D341Med (cell line): Measurements from ENCODE around the gene INPP4B.

ENCODE experiments used
- DNase-seq: peaks from one replicate; pipeline ENCODE4 v3.0.0; 2012; ENCODE audit warnings: low spot score

Gene INPP4B

DNA sequence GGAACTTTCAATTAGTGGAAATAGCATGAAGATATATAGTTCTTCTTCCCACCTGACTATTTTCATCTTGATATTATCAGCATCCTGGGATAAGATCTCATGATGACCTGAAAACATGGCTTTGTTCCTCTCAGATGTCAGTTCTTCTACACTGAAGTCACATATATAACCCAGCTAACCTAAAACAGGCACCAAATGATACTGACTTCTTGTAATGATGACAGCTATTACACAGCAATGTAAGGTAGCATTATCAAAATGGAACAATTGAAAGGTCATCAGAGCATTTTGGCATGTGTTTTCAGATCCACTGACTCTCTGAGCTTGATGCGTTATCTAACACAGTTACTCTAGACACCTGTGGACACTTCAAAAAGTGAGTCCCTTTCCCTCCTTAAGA is 469.9 kb downstream of the INPP4B start:
- DNase-seq = no peak

DNA sequence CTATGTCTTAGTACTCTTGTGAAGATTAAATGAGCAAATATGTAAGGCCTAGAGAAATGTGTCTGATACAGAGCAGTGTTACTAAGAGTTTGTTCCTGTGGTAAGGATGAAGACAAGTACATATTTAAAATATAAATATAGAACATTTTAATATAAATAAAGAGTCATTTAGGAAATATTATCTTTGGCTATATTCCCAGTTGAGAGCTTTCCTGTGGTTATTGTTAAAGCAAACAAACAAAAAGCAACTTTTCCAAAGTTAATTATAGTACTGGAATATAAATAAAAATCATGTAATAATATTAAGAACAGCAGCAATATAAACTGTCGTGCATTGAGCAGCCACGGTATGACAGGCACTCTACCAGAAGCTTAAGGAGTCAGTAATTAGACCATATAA is 472.5 kb downstream of the INPP4B start:
- DNase-seq = no peak

DNA sequence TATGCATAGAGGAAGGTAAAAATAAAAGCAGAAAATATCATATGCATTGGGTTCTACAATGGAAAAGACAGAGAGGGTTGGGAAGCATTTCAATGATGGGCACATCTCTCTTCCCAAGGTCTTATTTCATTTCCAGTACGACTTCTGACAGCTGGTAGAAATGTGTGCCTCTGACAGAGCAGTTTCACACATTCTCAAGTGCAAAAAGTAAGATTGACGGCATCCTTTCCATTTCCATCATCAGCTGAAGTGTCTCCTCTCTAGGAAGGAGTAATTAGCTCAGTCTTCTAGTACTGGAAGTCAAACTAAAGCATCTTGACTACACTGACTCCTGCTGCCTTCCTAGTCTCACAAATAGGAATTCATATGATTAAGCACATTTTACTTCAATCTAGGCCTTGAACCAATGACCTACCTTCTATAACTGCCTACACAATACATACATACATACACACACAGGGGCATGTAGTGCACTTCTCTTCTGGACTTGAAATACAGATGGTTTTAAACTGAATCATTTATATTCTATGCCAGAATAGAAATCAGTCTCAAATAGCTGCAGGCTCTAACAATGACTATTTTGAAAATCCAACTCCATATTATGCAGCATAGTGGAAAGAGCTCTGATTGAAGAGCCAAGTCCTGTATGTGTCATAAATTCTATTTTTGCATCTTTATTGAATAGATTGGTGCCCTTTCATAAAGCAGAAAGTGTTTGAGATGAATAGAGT is 473.4 kb downstream of the INPP4B start:
- DNase-seq = no peak

DNA sequence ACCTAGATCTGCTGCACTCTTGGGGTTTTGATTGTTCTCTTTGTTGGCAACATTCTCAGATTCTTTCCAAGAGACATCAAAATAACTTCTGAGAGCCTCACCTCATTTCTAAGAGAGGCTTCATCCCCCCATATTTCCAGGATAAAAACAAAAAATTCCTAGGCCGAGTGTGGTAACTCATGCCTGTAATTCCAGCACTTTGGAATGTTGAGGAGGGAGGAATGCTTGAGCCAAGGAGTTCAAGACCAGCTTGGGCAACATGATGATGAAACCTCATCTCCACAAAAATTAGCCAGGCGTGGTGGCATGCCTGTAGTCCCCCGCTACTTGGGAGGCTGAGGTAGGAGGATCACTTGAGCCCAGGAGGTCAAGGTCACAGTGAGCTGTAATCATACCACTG is 477.0 kb downstream of the INPP4B start:
- DNase-seq = no peak

DNA sequence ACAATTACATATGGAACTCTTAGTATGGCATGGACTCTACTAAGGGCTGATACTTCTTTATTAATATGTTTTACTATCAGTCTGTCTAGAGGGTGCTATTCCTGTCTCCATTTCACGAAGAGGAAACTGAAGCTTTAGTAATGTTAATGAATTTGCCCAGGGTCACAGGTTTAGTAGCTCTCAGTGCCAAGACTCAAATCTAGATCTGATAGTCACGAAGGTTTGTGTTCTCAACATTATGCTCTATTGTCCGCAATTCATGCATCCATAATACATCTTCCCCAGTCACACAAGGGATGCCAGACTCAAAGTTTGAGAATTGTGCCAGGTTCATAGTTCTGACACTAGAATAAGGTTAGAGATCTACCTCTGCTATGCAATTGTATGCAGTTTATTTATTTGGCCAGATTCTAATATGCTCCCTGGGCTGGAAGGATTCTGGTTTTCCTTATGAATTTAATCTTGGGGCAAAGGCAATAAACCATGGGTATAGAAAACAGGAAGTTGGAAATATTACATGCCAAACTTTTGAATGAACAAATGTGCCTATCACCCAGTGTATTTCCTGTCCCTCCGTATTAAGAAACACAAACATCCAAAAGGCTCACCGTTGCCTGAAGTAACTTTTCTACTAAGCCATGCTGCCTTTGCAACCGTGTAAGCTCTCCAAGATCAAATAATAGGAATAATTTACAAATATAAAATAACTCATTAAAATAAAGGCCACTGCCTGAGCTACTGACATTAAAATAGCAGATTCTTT is 478.5 kb downstream of the INPP4B start:
- DNase-seq = no peak

DNA sequence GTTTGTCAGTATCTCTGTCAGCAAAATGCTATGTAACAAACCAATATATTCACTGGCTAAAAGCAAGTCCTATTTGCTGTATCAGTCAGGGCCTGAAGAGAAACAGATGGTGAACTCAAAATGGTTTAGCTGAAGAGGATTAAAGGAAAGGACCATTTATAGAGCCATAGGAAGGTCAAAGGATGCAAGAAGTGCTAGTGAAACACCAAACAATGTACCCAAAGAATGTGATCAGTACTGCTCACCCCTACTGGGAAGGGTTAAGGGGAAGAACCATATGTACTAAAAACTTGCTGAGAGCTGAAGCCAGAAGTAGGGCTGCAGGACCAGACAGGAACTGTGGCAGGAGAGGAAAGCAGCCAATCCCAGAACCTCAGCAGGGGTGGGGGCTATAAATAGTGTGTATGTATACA is 479.3 kb downstream of the INPP4B start:
- DNase-seq = no peak

DNA sequence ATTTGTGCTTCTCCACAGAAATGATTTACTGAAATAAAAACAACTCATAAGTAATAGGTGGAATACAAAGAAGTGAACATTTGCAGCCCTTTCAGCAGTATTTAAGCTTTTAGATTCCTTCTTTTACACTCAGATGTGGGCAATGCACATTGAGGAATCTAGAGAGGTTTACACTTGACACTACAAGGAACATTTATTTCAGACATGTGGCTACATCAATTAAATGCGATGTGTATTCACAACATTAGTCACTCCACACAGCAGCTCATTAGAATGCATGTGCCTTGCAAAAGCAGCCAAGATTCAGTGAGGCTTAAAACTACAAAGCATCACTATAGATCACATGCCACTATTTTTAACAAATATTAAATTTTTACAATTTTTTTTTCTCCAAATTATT is 480.7 kb downstream of the INPP4B start:
- DNase-seq = no peak

DNA sequence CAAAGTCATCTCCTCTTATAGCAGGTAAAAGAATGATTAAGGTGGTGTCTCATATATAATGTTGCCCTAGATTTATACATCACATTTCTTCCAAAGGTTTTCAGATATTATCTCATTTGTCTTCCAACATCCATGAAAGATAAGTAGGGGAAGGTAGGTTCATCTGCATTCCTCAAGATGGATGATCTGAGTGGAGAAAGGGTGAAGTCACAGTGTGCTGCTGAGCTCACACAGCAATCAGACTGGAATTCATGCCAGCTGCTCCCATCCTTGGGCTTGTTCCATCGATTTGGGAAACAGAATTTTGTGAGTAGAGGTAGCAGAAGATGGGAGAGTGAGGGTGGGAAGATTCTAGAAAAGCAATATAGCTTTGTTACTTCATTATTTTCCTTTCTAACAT is 482.4 kb downstream of the INPP4B start:
- DNase-seq = no peak

DNA sequence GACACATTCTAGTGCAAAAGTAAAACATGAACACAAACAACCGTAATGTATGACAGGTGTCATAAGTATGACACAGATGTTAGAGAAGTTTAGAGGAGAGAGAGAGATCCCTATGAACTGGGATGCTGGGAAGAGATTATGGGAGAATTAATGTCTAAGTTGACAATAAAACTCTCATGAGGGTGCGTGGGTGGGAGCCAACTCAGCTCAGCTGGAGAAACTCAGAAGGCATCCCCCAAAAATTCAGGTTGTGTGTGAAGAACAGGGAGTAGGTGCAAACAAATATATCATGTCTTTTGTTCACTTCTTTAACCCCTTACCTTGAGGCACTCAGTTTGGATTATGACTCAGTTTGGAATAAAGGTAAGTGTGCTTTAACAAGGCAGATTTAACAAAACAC is 484.1 kb downstream of the INPP4B start:
- no peak for DNase-seq

DNA sequence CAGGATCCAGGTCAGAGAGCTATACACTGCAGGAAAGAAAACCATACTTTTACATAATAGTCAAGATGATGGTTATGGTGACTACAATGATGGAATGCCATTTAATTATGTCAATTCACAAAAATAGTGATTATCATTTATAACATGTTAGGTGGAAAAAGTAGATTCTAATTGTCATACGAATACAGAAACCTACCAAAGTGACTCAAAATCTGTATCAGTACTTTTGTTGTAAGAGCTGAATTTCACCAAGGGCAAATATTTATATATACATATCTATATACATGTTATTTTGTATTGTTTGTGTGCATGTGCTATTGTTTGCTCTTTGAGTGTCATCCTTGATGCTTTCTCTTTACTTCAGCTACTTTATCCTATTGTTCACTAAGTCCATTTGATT is 485.4 kb downstream of the INPP4B start:
- DNase-seq = no peak

DNA sequence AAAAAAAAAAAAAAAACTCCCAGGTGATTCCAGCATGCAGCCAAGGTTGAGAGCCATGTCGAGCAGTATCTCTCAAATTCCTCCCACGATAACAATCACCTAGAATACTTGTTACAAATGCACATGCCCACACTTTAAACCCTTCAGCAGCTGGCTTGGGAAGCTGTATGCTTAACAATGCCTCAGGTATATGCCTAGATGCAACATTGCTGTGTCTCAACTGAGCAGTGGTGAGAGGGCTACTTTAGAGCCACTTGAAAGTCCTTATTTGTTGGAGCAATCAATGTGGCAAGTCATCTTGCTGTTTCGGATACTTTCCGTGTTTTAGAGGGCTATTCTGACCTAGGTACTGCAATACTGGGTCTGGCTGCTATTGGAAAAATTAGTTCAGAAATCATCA is 487.4 kb downstream of the INPP4B start:
- no peak for DNase-seq

DNA sequence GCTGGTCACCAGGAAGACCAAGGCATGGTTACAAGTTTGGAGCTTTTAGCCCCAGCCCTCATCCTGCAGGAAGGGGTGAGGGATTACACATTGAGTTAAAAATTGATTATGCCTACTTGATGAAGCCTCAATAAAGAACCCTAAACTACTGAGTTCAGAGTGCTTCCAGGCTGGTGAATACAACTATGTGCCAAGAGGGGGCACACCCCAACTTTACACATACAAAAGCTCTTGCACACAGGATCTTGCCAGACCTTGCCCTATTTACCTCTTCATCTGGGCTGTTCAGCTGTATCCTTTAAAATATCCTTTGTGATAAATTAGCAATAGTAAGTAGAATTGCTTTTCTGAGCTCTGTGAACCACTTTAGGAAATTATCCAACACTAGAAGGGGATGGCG is 489.3 kb downstream of the INPP4B start:
- DNase-seq = no peak

DNA sequence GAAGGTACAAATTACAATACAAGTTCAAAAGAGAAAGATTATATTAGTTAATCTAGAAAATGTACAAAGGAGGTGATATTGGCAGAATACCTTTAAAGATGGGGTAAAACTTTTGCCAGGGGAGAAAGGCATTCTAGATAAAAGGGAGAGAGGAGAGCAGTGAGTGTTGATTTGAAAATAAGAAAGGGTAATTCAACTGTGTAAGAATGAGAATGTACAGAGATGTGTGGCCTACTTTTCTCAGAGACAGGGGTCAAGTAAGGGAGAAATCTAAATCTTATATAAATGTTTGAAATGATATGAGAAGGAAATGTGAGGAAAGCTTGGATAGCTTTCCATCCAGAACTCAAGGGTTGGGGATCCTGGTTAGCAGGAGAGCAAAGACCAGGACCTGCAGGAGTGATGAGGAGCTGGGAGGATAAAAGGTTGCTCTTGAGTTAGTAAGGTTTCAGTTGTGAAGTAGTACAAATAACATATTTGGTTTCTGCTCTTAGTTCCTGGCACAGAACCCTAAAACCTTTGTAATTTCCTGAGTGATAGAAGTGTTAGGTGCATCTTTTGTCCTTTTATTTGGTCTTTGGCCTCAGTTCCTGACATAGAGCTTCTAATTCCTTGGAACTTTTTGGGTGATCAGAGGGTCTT is 489.9 kb downstream of the INPP4B start:
- no peak for DNase-seq

DNA sequence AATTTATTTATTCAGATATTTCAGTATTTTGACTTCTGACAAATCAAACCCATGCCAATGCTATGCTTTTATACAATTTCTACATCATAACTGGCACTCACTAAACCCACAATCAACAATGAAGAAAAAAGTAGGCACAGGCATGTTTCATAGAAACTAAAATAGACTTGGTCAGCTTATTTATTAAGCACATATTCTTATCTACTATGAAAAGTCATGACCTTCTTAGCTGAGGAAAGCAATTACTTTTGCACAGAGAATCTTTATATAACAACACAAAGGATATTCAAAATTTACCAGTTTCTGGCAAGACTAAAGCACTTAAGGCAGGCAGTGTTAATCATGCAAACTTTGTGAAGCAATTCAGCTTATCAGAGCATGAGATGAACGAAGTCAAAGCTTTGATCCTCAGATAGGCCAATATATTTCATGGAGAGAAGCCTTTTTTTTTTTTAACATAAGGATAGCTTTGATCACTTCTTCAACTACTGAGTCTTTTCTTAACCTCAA is 490.6 kb downstream of the INPP4B start:
- DNase-seq = no peak

DNA sequence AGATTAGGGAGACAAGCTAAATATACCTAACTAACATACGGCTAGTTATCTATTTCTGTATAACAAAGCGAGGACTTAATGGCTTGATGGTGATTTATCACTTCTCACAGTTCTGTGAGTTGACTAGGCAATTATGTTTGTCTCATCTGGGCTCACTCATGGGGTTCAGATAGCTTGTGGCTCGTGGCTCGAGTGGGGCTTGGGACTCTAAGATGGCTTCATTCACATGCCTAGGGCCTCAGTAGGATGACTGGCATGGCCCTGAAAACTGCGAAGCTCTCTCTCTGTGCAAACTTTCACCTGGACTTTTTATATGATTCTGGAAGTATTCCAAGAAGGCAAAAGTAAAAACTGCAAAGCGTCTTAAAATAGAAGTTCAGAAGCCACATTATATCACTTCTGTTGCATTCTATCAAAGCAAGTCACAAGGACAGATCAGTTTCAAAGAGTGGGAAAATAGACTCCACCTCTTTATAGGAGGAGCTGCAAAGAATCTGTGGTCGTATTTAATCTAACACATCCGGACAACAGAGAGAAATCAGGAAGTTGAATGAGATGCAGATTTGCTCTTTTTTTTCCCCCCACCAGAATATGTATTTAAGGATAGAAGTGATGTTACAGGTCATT is 491.2 kb downstream of the INPP4B start:
- no peak for DNase-seq

DNA sequence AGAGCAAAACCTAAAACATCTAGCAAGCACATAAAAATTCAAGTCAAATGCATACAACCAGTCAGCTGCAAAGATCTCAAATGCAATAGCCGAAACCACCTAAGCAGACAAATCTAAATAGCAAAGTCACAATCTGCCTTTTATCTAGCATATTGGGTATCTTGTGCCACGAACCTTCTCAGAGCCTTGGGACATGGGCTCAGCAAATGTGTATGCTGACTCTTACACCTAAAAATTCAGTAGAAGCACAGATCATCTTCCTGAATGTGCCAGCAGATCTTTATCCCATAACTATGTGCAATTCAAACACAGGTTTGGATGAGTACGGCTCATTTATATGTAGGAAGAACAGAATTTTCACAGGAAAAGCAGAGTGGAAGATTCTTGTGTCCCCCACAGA is 492.1 kb downstream of the INPP4B start:
- no peak for DNase-seq

DNA sequence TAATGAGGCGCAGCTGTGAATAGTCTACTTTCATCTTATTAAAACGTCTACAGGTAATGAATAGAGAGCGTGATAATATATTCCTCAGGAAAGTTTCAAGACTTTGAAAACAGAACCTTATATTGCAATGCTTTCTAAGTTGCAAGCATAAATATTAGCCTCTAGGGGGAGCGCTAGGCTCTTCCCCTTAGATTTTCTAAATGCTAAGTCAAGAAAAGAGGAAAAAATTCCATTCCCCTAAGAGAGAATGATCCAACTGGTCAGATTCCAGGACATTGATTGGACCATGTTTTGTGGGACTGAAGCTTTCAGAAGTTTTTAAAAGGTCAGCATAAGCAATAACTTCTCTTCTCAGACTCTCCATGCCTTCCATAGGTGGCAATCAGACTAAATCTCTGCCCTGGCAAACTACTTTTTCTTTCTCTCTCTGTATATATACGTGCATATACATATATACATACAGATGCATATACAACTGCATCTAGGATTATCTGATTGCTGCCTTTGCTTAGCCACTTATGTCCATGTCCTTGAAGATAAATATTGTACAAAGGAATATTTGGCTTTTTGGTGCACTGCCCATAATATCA is 492.9 kb downstream of the INPP4B start:
- DNase-seq = peak; percentile 33

DNA sequence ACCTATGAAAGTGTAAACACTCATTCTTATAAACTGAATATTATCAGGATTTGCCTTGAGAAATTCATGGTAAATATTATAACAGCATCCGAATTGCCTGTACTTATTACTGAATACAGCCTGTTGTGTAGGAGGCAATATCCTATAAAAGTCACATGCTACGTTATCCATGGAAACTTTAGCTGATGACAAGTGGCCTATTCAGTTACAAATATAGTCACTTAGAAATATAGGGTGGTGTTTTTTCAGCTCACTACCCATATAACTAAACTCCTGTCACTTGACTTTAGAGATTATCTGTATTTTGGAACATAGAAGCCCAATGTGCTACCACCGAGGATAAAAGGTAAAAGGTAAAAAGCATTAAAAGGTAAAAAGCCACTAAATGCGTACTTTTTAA is 493.4 kb downstream of the INPP4B start:
- no peak for DNase-seq

DNA sequence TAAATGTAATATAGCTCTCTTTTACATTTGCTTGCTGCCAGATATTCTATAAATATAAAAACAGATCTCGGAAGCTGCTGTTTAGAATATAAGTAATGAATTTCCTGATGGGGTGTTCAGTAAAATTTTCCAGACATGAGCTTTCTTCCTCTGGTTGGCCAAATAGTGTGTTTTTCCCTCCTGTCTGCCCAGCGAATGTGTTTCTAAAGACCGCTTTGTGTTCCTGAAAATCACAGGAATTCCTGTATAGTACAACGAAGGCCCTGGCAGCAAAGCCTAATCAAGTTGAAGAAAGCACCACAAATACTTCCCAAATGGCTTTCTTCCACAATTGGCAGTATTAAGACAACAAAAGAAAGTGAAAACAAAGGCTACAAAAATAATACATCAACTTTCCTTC is 494.1 kb downstream of the INPP4B start:
- no peak for DNase-seq

DNA sequence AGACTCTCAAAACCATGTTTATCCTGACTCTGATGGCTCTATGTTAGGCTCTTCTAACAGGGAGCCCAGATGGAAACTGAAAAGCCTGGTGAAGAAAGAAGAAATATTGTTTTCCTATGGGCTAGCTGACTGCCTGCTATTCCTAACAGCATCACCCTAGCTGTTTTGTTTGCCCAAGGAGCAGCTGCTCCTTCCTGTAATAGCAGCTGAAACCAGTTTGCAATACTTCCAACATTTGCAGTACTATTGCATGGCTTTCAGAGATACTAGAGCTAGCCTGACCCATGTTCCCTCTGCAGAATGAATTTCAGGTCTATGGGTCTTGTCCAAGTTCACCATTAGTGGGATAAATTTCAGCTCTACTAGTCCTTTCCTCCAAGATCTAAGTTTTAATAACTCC is 495.2 kb downstream of the INPP4B start:
- no peak for DNase-seq

DNA sequence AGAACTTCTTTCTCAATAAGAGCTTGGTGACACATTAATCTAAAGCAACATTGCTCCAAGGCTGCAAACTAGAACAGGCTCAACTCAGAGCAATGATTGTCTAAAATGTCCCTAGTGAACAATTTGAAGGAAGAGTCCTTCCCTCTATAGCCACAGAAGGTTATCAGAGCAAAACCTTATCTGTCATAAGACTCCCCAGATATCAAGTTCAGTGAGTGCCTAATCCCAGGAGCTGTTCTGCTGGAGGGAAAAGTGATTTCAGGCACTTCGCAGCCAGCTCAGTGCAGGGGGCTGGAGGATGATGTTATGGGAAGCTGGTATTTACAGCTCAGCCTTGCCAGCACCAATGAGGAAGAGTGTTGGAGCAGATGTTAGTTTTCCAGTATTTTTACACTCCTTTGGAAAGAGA is 497.5 kb downstream of the INPP4B start:
- no peak for DNase-seq

DNA sequence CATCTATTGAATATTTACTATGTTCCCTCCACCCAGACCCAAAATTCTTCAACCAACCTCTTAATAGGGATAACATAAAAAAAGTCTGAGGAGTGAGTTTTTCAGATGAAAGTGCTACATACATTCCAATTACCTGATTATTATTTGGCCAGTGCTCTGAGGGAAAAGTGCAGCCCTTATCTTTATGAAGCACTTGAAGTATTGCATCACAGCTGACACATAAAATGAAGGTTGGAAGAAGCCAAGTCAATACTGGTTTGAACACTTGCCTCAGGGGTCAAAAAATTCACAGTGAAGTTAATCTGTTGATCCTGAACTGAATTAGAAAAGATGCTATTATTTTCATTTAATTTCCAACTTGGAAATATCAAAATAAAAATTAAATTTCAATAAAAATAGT is 498.9 kb downstream of the INPP4B start:
- no peak for DNase-seq
